Calu3 (cell line): Measurements from ENCODE around the gene TFAP2A. TPM values are rescaled to one million over a fixed set of nuclear protein-coding genes. Genes with fewer than 3 reads are reported as not detected.

Experiments used
- BruUV-seq: library from RNA; stranded (reverse); fragments of 400-500 nt; replicated peaks from 2 replicates; lab custom pipeline; 2021; lab: Mats Ljungman, UMichigan
- CTCF ChIA-PET: fragments of 300-600 bp; sonication (Branson Sonifier 250); formaldehyde crosslinking; loops from one replicate; lab custom pipeline; 2022; ENCODE audit warnings: antibody characterized with exemption; lab: Charles Lee
- DNase-seq: peaks from one replicate; pipeline ENCODE4 v3.0.0; 2022
- H3K27ac Mint-ChIP-seq: one replicate; pipeline ENCODE4 v1.8.0; 2022; ENCODE audit warnings: mixed read lengths; ENCODE audit not compliant: unreplicated experiment
- H3K27me3 Mint-ChIP-seq: one replicate; pipeline ENCODE4 v1.8.0; 2022; ENCODE audit warnings: mixed read lengths; ENCODE audit not compliant: unreplicated experiment
- H3K36me3 Mint-ChIP-seq: one replicate; pipeline ENCODE4 v1.8.0; 2022; ENCODE audit warnings: mild to moderate bottlenecking, moderate library complexity, mixed read lengths; ENCODE audit not compliant: insufficient read depth, unreplicated experiment
- H3K4me1 Mint-ChIP-seq: one replicate; pipeline ENCODE4 v1.8.0; 2022; ENCODE audit warnings: mild to moderate bottlenecking, low read depth, mixed read lengths; ENCODE audit not compliant: unreplicated experiment
- H3K4me3 Mint-ChIP-seq: one replicate; pipeline ENCODE4 v1.8.0; 2022; ENCODE audit warnings: mild to moderate bottlenecking, low read depth, moderate library complexity, mixed read lengths; ENCODE audit not compliant: unreplicated experiment
- H3K9me3 Mint-ChIP-seq: one replicate; pipeline ENCODE4 v1.8.0; 2022; ENCODE audit warnings: low read depth, mixed read lengths; ENCODE audit not compliant: unreplicated experiment
- intact Hi-C: fragments of 100-400 bp; cut with micrococcal nuclease; formaldehyde crosslinking; loops from one replicate; pipeline ENCODE4 v1.10.0; 2022; ENCODE audit not compliant: unreplicated experiment
- total RNA-seq: library from RNA; stranded (reverse); gene quantifications from 2 replicates; pipeline ENCODE4 v1.2.3, GENCODE V29; 2022
- TF ChIP-seq, protein P1 (sequence below): fragments of 200-600 bp; IDR thresholded peaks from one replicate; pipeline ENCODE4 v1.8.0; 2022; ENCODE audit warnings: antibody characterized with exemption; ENCODE audit not compliant: unreplicated experiment

Gene TFAP2A
- total RNA-seq, 1 experiment from 2014 or later: 74.7 TPM

DNA sequence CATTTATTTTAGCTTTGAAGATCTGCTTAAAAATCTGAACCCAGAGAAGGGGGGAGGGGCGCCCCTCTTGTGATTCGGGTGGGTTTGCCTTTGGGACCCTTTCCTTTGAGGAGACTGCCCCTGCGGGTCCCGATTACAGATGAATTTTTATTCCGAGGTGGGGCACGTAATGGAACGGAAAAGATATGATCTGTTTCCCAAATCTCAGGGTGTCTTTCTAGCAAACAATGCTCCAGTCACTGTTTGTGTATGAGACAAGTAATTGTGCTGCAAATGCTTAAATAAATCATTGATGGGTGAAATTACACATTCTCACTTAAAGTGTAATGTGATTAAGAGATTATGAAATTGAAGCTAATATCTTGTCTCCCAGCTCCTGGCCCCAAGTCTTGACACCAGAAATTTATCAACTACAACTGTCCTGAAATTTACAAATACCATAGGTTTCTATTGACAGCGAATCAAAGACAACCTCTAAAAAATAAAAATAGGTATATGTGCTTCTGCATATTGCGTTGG is 30.7 kb downstream of the TFAP2A start:
- CTCF ChIA-PET: no interaction called here
- intact Hi-C loops: no loop called here
- Mint-ChIP-seq H3K36me3 (peaks cover 11% of the 10 kb centered on the region), H3K4me1 (peaks cover 7% of the 10 kb centered on the region), H3K4me3 (peak overlapping the region; percentile 68), H3K9me3 (no peaks in the 10 kb centered on the region), H3K27ac (peak overlapping the region; percentile 9), H3K27me3 (no peaks in the 10 kb centered on the region)
- TF ChIP-seq, protein P1, sequence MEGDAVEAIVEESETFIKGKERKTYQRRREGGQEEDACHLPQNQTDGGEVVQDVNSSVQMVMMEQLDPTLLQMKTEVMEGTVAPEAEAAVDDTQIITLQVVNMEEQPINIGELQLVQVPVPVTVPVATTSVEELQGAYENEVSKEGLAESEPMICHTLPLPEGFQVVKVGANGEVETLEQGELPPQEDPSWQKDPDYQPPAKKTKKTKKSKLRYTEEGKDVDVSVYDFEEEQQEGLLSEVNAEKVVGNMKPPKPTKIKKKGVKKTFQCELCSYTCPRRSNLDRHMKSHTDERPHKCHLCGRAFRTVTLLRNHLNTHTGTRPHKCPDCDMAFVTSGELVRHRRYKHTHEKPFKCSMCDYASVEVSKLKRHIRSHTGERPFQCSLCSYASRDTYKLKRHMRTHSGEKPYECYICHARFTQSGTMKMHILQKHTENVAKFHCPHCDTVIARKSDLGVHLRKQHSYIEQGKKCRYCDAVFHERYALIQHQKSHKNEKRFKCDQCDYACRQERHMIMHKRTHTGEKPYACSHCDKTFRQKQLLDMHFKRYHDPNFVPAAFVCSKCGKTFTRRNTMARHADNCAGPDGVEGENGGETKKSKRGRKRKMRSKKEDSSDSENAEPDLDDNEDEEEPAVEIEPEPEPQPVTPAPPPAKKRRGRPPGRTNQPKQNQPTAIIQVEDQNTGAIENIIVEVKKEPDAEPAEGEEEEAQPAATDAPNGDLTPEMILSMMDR: no peak
- BruUV-seq: no TSS peak
- no peak for DNase-seq

- Mint-ChIP-seq H3K27me3 (no peaks in the 10 kb centered on the region), H3K36me3 (peaks cover 11% of the 10 kb centered on the region), H3K4me1 (peaks cover 7% of the 10 kb centered on the region), H3K27ac (peak overlapping the region; percentile 9), H3K4me3 (peak overlapping the region; percentile 68), H3K9me3 (no peaks in the 10 kb centered on the region)
- no TSS peak for BruUV-seq
- DNase-seq: peak; percentile 62
- TF ChIP-seq, protein P1: no peak
- CTCF ChIA-PET: no interaction called here
- intact Hi-C loops: no loop called here
These were observed 31.4 kb downstream of the TFAP2A start for GRCh38 chr6:10383331-10384090.

GRCh38 chr6:10382728-10383330 is 32.0 kb downstream of the TFAP2A start:
- BruUV-seq: no TSS peak
- DNase-seq: no peak
- intact Hi-C loops: no loop called here
- Mint-ChIP-seq H3K27me3 (no peaks in the 10 kb centered on the region), H3K36me3 (peaks cover 11% of the 10 kb centered on the region), H3K4me1 (peaks cover 7% of the 10 kb centered on the region), H3K27ac (no peak overlapping the region), H3K4me3 (peak overlapping the region; percentile 68), H3K9me3 (no peaks in the 10 kb centered on the region)
- CTCF ChIA-PET: no interaction called here
- TF ChIP-seq, protein P1: no peak

DNA sequence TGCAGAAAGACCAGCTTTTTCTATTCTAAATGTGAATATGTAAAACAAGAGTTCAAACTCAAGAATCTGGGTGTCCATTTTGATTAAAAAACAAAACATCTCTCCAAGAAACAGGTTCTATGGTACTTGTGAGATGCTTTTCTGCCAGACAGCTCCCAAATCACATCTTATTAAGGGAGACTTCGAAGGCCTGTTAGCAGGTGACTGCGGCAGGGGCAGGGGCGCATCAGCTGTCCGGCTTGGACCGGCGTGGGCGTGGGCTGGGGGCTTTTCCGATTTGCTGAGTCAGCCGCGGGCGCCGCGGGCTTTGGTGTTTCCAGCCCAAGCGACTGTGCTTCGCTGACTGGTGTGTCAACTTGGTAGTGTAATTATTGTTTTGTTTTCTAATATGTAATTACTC is 32.6 kb downstream of the TFAP2A start:
- Mint-ChIP-seq H3K36me3 (peaks cover 11% of the 10 kb centered on the region), H3K9me3 (no peaks in the 10 kb centered on the region), H3K27ac (no peak overlapping the region), H3K4me1 (peaks cover 7% of the 10 kb centered on the region), H3K27me3 (no peaks in the 10 kb centered on the region), H3K4me3 (no peak overlapping the region)
- CTCF ChIA-PET: no interaction called here
- BruUV-seq: no TSS peak
- TF ChIP-seq, protein P1: no peak
- DNase-seq: no peak
- intact Hi-C loops: no loop called here
